NCI-H226 (cell line): ENCODE data around the gene NOL4L.

Experiments
- DNase-seq: peaks from one replicate; pipeline ENCODE4 v3.0.0-alpha.2; 2015

NOL4L gene

GRCh38 chr20:32521780-32522525 lies 63.2 kb downstream of the NOL4L start:
- DNase-seq, result peak; percentile 16

GRCh38 chr20:32520927-32521203 lies 64.3 kb downstream of the NOL4L start:
- no peak for DNase-seq

DNA sequence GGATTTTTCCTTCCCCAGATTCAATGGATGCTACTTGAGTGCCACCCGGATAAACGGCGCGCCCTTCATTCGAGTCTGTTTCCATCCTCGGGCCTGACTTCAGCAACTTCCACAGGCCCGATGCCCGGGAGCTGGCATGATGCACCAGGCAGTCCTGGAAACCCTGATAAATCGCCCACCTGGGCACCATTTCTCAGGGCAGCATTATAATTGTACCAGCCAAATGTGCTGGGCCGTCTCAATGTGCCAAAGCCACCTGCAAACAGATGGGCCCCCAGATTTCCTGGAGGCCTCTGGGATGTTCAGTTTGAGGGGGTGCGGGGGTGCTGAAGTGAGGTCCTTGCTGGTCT lies 65.8 kb downstream of the NOL4L start:
- DNase-seq, result no peak

- no peak for DNase-seq
Measured at GRCh38 chr20:32518593-32519380, 66.3 kb downstream of the NOL4L start.

DNA sequence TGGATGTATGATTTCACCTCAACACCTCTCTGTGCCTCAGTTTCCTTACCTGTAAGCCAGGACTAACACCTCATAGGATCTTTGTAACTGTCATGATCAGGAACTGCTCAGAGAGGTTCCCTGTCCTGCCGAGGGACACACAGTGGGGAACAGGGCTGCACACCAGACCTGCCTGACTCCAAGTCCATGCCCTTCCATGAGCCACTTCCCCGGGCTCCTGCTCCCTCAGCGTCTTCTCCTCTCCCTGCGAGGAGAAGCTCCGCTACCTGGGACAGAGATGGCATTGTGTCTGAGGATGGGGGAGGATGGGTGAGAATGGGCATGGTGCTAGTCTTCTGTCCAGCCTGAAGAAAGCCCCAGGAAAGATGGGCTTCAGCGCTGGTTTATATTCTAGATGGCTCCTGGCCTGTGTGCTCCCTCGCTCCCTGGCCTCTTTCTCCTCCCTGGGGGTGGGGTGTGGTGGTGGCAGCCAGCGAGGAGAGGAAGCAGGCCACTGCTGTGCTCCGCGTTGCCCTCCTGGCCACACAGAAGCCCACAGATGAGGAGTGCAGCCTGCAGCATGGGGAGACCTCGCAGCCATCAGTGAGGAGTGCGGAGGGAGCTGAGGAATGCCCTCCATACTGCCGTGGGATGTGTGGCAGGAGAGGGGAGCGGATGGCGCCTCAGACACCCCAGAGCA lies 67.1 kb downstream of the NOL4L start:
- no peak for DNase-seq

DNA sequence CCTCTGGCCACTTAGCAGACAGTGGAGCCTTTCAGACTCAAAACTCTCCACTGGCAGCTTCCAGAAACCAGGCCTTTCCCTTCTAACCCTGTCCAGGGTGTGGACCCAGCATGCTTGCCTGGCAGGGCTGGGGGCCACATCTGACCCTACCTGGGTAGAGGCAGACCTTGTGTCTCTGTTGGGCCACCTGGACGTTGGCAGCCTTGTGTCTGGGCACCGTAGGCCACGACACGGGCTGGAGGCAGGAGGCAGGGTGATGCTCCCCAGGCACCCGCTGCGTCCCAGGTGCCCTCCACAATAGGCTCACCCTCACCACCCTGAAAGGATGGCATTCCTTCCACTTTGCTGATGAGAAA lies 67.6 kb downstream of the NOL4L start:
- no peak for DNase-seq

DNA sequence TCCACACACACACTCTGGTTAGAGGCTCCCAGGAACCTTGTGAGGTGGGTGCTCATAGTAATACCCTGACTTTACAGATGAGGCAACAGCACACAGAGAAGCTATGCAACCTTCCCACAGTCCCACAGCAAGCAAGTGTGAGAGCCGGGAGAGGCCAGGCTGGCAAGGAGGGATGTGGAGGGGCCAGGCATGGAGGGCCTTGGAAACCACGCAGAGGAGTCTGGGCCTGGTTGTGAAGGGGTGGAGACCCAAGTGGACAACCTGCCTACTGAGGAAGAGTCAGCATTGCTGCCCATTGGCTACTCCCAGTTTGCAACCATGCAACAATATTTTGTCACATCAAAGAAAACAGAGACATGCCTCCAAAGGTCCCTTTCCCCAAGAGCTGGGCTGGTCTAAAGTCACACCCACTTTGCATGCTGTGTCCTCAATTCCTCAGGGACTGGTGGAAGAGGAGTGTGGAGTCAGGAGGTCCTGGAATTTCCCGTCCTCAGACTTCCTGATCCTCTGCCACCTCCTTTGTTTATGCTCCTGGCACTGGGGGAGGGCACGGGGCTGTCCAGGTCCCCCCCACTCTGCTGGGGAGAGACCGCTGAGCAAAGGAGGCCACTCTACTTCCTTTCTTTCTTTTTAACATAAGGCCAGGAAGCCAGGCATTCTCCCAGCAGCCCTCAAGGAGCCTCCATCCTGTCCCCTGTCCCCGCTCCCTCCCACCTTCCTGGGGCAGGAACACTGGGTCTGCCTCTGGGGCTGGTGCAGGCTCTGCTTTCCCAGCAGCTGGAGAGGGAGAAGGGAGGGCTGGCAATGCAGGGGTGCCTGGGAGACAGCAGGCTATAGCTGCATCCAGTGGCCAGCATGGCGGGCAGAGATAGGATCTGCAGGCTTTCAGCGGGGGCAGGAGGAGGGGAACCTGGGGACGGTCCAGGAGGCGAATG lies 68.3 kb downstream of the NOL4L start:
- no peak for DNase-seq

GRCh38 chr20:32515631-32516101 lies 69.5 kb downstream of the NOL4L start:
- no peak for DNase-seq

DNA sequence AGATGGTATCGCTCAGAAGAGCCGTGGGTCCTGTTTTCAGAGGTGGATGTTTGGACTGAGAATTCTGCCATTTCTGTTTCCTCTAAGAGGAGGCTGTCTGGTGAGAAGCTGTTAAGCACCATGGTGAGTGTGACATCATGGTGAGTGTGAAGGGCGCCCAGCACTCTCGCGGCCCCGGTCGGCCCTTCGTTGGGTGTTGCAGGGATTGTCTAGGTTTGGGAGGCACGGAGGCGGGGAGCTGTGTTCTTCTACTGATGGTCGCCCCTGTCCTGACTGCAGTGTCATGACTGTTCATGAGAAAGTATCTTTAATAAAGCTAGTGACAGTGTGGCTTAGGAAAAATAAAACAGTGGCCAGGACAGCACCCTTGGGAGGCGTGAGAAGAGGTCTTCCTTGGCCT lies 70.4 kb downstream of the NOL4L start:
- no peak for DNase-seq

DNA sequence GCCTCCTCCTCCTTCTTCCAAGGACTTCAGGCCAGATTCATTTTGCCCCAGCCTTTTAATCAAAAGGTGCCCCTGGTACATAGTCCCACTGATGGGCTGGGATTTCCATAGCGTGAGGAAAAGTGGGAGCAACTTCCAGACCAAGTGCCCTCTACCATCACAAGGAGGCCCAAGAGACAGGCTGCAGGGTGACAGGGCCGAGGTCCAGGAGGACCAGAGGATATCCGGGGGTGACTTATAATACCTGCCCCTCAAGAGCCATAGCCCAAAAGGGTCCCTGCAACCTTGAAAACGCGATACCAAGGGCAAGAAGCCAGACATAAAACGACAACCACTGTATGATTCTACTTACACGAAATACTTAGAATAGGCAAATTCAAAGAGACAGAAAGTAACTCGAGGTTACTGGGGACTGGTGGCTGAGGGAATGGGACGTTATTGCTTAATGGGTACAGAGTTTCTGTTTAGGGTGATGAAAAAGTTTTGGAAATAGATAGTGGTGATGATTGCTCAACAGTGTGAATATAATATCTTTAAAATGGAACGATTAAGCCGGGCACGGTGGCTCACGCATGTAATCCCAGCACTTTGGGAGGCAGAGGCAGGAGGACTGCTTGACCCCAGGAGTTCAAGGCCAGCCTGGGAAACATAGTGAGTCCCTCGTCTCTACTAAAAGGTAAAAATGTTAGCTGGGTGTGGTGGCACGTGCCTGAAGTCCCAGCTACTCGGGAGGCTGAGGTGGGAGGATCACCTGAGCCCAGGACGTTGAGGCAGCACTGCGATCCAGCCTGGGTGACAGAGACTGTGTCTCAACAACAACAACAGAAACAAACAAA lies 71.9 kb downstream of the NOL4L start:
- DNase-seq, result no peak

DNA sequence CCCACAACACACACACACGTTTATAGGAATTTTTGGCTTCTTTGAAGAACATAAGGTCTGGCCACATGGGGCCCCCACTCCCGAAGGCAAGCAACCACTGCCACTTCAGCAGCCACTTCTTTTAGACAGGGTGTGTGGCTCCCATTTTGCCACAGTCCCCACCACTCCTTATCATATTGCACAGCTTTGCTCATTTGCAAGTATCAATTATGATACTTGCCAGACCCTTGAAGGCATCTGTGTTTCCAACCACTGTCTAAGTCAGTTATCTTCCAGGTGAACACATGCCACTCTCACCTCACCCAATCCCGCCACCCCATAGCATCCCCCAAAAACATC lies 73.1 kb downstream of the NOL4L start:
- no peak for DNase-seq

GRCh38 chr20:32511358-32512046 lies 73.6 kb downstream of the NOL4L start:
- no peak for DNase-seq

- DNase-seq, result no peak
Measured at GRCh38 chr20:32510601-32511357, 74.4 kb downstream of the NOL4L start.

DNA sequence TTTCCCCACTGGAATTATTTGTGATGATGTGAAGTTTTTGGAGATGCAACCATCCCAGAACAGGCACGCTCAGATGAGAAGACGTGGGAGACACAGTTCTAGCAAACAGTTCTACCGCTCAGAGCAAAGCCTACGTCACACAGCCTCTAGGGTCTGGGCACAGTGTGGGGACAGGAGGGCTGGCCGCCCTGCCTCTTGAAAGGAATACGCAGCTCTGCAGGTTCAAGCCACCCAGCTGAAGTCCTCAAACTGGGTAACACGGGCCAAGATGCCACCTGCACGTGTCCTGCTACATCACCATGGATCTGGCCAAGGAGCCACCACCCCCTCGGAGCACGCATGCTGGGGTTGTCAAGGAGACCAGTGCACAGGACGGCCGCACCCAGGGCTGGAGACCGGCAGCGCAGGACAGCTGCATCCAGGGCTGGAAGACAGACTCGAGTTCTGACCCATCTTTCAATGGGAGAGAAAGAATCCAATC lies 75.0 kb downstream of the NOL4L start:
- no peak for DNase-seq

DNA sequence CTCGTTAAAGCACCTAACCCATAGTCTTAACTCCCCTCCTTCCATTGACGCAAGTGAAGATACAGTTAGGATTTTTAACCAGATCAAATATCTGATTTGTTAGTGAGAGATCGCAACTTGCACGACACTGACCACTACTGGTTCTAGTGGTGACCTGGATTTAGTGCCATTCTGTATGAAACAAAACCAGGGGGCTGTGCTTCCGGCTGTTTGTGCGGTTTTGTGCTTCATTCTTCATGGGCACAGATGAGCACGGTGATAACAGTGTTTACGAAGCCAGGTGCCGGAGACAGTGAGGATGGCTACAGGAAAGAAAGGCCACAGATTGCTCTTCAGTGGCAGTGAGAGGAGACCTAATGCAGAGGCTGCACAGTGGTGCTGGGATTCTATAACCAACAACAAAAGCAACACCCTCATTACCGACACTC lies 75.5 kb downstream of the NOL4L start:
- DNase-seq, result no peak

- DNase-seq, result no peak
Measured at GRCh38 chr20:32508775-32509119, 76.4 kb downstream of the NOL4L start.

DNA sequence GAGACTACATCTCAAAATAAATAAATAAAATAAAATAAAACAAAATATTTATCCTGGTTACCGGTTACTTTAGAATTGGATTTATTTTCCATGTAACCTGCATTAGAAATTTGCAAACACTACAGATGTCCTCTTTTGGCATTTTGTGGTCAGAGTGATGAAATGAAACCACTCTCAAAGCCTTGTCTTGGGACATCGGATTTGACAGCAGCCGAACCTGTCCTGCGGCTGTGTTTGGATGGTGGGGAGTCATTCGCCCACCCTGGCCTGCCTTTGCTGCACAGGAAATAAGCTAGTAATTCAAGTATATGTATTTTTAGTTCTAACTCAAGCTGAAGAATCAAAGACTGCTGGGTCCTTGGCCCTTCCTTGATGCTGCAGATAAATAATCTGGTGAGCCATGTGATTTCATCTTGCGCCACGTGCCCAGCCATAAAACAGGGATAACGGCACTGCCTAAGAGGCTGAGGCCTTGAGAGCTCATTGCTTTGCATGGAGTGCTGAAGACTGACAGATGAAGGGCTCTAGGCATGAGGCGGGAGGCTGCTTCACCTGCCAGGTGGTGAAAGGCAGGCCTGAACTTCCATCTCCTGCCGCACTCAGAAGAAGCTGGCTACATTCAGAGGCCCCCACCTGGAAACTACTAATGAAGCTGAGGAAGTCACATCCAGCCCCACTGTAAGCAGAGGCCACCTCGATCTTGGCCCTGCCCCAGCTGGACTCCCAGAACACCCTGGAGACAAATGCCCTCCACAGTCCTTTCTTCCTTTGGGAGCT lies 76.9 kb downstream of the NOL4L start:
- no peak for DNase-seq

- no peak for DNase-seq
Measured at GRCh38 chr20:32506721-32507120, 78.4 kb downstream of the NOL4L start.

- DNase-seq, result no peak
Measured at GRCh38 chr20:32505723-32506473, 79.2 kb downstream of the NOL4L start.
